HEK293T (cell line): ENCODE results near the gene PLEKHA7.

Source experiments
- CTCF ChIA-PET: fragments of 350-600 bp; formaldehyde crosslinking; extraction: SDS; loops from one replicate; lab custom pipeline; 2021; ENCODE audit warnings: antibody characterized with exemption, inconsistent platforms; lab: Yijun Ruan, JAX
- POLR2A ChIA-PET: fragments of 350-600 bp; formaldehyde crosslinking; extraction: SDS; loops from one replicate; lab custom pipeline; 2020; ENCODE audit warnings: antibody characterized with exemption, inconsistent platforms; lab: Yijun Ruan, JAX
- DNase-seq: peaks from one replicate; pipeline ENCODE4 v3.0.0; 2012; ENCODE audit warnings: mixed read lengths; ENCODE audit errors: extremely low spot score
- ARNT ChIP-seq: fragments of 450-650 bp; IDR thresholded peaks from 2 replicates; pipeline ENCODE4 v1.6.1; 2017; ENCODE audit warnings: mild to moderate bottlenecking
- BHLHE40 ChIP-seq: fragments of 450-650 bp; IDR thresholded peaks from 2 replicates; pipeline ENCODE4 v1.6.1; 2016; ENCODE audit warnings: mild to moderate bottlenecking, moderate library complexity, borderline replicate concordance
- CTBP1 ChIP-seq: fragments of 450-650 bp; IDR thresholded peaks from 2 replicates; pipeline ENCODE4 v1.6.1; 2016; ENCODE audit warnings: borderline replicate concordance
- ELF4 ChIP-seq: fragments of 450-650 bp; IDR thresholded peaks from 2 replicates; pipeline ENCODE4 v1.6.1; 2017; ENCODE audit warnings: antibody characterized with exemption
- FOXA1 ChIP-seq: fragments of 450-650 bp; IDR thresholded peaks from 2 replicates; pipeline ENCODE4 v1.6.1; 2016; ENCODE audit warnings: mild to moderate bottlenecking
- FOXK2 ChIP-seq: fragments of 450-650 bp; IDR thresholded peaks from 2 replicates; pipeline ENCODE4 v1.6.1; 2016; ENCODE audit warnings: mild to moderate bottlenecking
- FOXM1 ChIP-seq: fragments of 450-650 bp; IDR thresholded peaks from 2 replicates; pipeline ENCODE4 v1.6.1; 2017; ENCODE audit warnings: mild to moderate bottlenecking, borderline replicate concordance
- HDGF ChIP-seq: fragments of 450-650 bp; IDR thresholded peaks from 2 replicates; pipeline ENCODE4 v1.6.1; 2017; ENCODE audit warnings: antibody characterized with exemption, borderline replicate concordance
- L3MBTL2 ChIP-seq: fragments of 450-650 bp; conservative IDR thresholded peaks from 2 replicates; pipeline ENCODE4 v1.6.1; 2016; ENCODE audit warnings: mild to moderate bottlenecking
- LEF1 ChIP-seq: fragments of 450-650 bp; IDR thresholded peaks from 2 replicates; pipeline ENCODE4 v1.6.1; 2017; ENCODE audit warnings: mild to moderate bottlenecking, borderline replicate concordance
- NFRKB ChIP-seq: fragments of 450-650 bp; IDR thresholded peaks from 2 replicates; pipeline ENCODE4 v1.6.1; 2016; ENCODE audit warnings: mild to moderate bottlenecking, moderate library complexity
- PKNOX1 ChIP-seq: fragments of 450-650 bp; IDR thresholded peaks from 2 replicates; pipeline ENCODE4 v1.6.1; 2016
- SP1 ChIP-seq: fragments of 450-650 bp; IDR thresholded peaks from 2 replicates; pipeline ENCODE4 v1.6.1; 2017
- SUZ12 ChIP-seq: fragments of 450-650 bp; IDR thresholded peaks from 2 replicates; pipeline ENCODE4 v1.6.1; 2016; ENCODE audit warnings: mild to moderate bottlenecking
- TARDBP ChIP-seq: fragments of 450-650 bp; IDR thresholded peaks from 2 replicates; pipeline ENCODE4 v1.6.1; 2016
- ZNF384 ChIP-seq: fragments of 450-650 bp; IDR thresholded peaks from 2 replicates; pipeline ENCODE4 v1.6.1; 2016

Gene PLEKHA7

GRCh38 chr11:16928044-16928443, 86.2 kb downstream of the PLEKHA7 start:
- CTCF ChIA-PET, result no interaction called here
- POLR2A ChIA-PET, result interaction anchor here (1.6 kb wide), 1 partner anchor 149 kb away, joined by 4 read pairs; the partner anchor contains the start of gene RPS13
- TF ChIP-seq FOXM1 (no peak), SUZ12 (no peak), TARDBP (no peak), SP1 (no peak), ELF4 (no peak), CTBP1 (no peak), L3MBTL2 (no peak), HDGF (no peak), FOXK2 (no peak), LEF1 (no peak), FOXA1 (no peak), BHLHE40 (no peak), NFRKB (no peak)
- no peak for DNase-seq

GRCh38 chr11:16926883-16927626, 87.2 kb downstream of the PLEKHA7 start:
- DNase-seq, result no peak
- ChIA-PET CTCF (interaction anchor here (0.6 kb wide), 1 partner anchor 88 kb away, joined by 3 read pairs; no protein-coding TSS in a partner anchor), POLR2A (no interaction called here)
- TF ChIP-seq ELF4 (no peak), FOXK2 (no peak), BHLHE40 (no peak), FOXM1 (no peak), SUZ12 (no peak), TARDBP (no peak), L3MBTL2 (no peak), PKNOX1 (no peak), FOXA1 (no peak)

GRCh38 chr11:16925561-16926065, 88.6 kb downstream of the PLEKHA7 start:
- peak; percentile 53 for DNase-seq
- TF ChIP-seq L3MBTL2 (0 out of 2 replicates have a peak, but pooled peaks have one; percentile 47), ARNT (no peak)
- CTCF ChIA-PET, result no interaction called here
- POLR2A ChIA-PET, result no interaction called here

- no peak for TF ChIP-seq SP1
- peak; percentile 65 for TF ChIP-seq PKNOX1
- peak; percentile 49 for DNase-seq
- ChIA-PET CTCF (no interaction called here), POLR2A (no interaction called here)
Measured at GRCh38 chr11:16924826-16925560, 89.2 kb downstream of the PLEKHA7 start.

GRCh38 chr11:16924462-16924825, 89.8 kb downstream of the PLEKHA7 start:
- POLR2A ChIA-PET, result no interaction called here
- DNase-seq, result no peak
- CTCF ChIA-PET, result no interaction called here
- TF ChIP-seq FOXM1, result no peak
- TF ChIP-seq ZNF384, result no peak
- TF ChIP-seq ELF4, result no peak
- no peak for TF ChIP-seq HDGF
- no peak for TF ChIP-seq FOXA1
- TF ChIP-seq ARNT, result no peak
- TF ChIP-seq SP1, result no peak
- TF ChIP-seq CTBP1, result no peak
- no peak for TF ChIP-seq SUZ12
- no peak for TF ChIP-seq FOXK2
- TF ChIP-seq LEF1, result no peak
- TF ChIP-seq TARDBP, result no peak

- DNase-seq, result no peak
- ChIA-PET POLR2A (no interaction called here), CTCF (no interaction called here)
- TF ChIP-seq HDGF, result no peak
- no peak for TF ChIP-seq CTBP1
- no peak for TF ChIP-seq FOXA1
- no peak for TF ChIP-seq PKNOX1
- TF ChIP-seq SP1, result no peak
- no peak for TF ChIP-seq ARNT
- no peak for TF ChIP-seq LEF1
- TF ChIP-seq TARDBP, result no peak
- TF ChIP-seq L3MBTL2, result no peak
- TF ChIP-seq BHLHE40, result no peak
Measured at GRCh38 chr11:16923987-16924386, 90.2 kb downstream of the PLEKHA7 start.
